ENCODE data around the gene TMIE.

TMIE gene

DNA sequence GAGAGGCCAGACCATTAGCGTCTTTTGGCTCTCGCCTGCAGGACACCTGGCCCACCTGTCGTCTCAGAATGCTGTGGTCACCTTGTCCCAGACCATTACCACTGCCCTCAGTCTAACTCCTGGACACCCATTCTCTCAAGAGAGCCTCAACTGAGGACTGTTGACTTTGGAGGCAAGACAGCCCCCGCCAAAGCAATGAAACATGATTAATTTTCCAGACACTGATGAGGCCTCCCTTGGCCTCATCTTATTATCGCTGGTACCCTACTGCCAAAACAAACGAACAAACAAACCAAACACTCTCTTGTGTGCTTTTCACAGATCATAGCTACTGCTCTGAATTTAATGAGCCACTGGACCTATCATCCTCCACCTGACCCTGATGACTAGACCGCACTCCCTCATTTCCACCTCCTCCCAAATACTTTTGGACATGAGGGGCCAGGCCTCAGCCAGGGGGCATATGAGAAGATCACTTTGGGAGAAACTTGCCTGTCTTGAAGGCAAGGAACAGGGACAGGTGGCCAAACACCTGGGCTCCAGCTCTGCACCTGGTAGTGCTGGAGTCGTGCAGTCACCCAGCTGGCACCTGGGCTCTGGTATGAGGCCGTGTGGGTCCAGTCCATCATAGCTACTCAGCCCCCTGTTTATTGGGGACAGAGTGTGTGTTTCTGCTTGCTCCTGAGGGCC is 35.3 kb upstream of the TMIE start:
- TF ChIP-seq, protein P1, sequence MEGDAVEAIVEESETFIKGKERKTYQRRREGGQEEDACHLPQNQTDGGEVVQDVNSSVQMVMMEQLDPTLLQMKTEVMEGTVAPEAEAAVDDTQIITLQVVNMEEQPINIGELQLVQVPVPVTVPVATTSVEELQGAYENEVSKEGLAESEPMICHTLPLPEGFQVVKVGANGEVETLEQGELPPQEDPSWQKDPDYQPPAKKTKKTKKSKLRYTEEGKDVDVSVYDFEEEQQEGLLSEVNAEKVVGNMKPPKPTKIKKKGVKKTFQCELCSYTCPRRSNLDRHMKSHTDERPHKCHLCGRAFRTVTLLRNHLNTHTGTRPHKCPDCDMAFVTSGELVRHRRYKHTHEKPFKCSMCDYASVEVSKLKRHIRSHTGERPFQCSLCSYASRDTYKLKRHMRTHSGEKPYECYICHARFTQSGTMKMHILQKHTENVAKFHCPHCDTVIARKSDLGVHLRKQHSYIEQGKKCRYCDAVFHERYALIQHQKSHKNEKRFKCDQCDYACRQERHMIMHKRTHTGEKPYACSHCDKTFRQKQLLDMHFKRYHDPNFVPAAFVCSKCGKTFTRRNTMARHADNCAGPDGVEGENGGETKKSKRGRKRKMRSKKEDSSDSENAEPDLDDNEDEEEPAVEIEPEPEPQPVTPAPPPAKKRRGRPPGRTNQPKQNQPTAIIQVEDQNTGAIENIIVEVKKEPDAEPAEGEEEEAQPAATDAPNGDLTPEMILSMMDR (IDR thresholded peaks at IDR 0.05; ENCODE audit: insufficient read depth, low read depth, low read length, missing control alignments) = no peak
- DNase-seq (ENCODE audit: low read depth) = no peak
- no peak overlapping the region for H3K4me3 ChIP-seq (ENCODE audit: low read depth, low read length)

DNA sequence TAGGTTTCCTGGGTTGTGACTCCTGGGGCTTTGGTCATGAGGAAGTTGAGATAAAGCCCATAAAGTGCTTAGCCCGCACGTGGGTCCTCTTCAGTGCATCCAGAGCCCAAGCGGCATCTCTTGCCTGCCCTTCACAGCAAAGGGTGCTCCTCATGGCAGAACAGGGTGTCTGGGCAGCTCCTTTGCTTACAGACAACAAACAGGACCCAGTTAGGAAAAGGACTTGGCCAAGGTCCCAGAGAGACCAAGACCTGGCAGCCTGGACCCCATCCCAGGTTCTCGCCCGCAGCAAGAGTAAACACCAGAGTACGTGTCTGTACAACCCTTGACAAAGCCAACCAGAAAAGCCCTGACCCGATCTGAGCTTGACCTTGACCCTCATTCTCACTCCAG is 34.7 kb upstream of the TMIE start:
- H3K4me3 ChIP-seq (ENCODE audit: low read depth, low read length) = no peak overlapping the region
- no peak for DNase-seq (ENCODE audit: low read depth)
- TF ChIP-seq, protein P1 (IDR thresholded peaks at IDR 0.05; ENCODE audit: insufficient read depth, low read depth, low read length, missing control alignments) = no peak

DNA sequence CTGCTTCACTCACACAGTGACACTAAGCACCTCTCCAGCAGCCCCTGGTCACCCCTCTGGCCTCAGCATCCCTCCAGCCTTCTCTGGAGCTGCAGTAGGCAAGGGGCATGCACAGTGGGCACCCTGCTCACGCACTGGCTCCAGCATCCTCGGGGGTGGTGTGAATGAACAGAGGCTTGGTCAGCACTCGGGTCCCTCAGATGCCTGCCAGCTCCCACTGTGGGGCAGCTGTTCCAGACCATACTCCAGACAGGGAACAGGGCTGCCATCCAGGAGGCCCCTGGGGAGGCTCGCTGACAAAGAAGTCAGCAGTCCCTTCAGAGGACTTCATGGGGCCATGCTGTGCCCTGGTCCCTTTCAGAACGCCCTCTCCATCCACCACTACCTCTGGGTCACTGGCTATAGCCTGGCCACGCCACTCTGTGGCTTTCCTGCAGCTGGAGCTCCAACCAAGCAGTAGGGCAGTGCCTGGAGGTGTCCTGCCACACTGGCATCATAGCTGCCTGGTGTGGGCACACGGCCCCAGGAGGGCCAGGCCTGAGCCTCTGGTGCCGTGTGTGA is 34.1 kb upstream of the TMIE start:
- DNase-seq (ENCODE audit: low read depth) = no peak
- no peak overlapping the region for H3K4me3 ChIP-seq (ENCODE audit: low read depth, low read length)
- TF ChIP-seq, protein P1 (IDR thresholded peaks at IDR 0.05; ENCODE audit: insufficient read depth, low read depth, low read length, missing control alignments) = no peak

DNA sequence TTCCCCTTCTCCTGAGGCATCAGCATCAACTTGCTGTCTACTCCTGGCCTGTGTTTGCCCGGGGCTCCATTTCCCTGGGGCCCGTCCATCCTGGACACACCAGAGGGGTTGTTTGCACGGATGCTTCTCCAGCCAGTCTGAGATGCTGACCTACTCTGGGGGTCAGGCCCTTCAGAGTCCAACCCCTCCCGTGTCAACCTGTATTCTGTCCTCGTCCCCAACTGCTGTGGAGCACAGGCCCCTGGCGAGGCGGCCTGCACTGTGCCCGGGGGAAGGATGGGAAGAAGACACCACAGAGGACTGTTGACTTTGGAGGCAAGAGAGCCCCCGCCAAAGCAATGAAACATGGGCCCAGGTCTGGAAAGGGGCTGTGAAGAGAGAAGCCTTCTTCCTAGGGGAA is 33.5 kb upstream of the TMIE start:
- TF ChIP-seq, protein P1 (IDR thresholded peaks at IDR 0.05; ENCODE audit: insufficient read depth, low read depth, low read length, missing control alignments) = no peak
- H3K4me3 ChIP-seq (ENCODE audit: low read depth, low read length) = no peak overlapping the region
- DNase-seq (ENCODE audit: low read depth) = no peak

DNA sequence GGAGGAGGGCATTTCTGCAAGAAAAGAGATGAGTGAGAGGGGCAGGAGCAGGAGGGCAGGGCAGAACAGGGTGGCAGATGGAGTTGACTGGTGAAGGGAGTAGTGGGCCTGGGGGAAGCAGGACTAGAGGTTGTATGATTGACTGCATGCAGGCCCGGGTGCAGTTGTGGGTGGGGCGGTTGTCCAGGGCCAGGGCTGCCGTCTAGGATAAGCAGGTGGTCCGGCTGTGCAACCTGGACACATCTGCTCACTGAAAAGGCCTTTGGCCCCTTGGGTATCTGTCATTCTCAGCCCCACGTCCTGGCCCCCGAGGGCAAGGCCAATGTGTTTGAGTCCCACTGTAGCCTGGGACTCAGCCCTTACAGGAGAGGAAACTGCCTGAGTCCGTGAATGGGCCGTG is 33.1 kb upstream of the TMIE start:
- H3K4me3 ChIP-seq (ENCODE audit: low read depth, low read length) = no peak overlapping the region
- no peak for DNase-seq (ENCODE audit: low read depth)
- TF ChIP-seq, protein P1 (IDR thresholded peaks at IDR 0.05; ENCODE audit: insufficient read depth, low read depth, low read length, missing control alignments) = no peak

DNA sequence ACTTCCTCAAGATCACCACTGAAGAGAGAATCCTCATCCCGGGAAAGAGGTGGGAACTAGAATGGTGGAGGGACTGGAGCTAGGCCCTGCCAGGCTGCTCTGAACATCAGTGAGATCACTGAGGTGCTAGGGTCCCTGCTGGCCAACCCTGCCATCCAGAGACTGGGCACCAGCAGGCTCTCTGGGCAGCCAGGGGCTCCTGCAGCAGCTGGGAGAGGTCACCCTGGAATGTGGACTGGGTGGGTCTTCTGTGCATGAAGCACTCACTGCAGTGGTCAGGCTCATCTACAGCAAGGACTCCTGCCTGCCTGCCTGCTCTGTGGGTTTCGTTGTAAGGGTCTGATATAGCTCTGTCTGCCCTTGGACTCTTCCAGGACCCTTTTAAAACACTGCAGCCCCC is 32.6 kb upstream of the TMIE start:
- no peak for DNase-seq (ENCODE audit: low read depth)
- TF ChIP-seq, protein P1 (IDR thresholded peaks at IDR 0.05; ENCODE audit: insufficient read depth, low read depth, low read length, missing control alignments) = no peak

More for the DNA sequence above, 32.6 kb upstream of the TMIE start:
- no peak overlapping the region for H3K4me3 ChIP-seq (ENCODE audit: low read depth, low read length)
